Ectodermal cell (in vitro differentiated cells): ENCODE results near the gene GRPEL2.

Source experiments
- H3K27ac ChIP-seq: 2 replicates; pipeline ENCODE4 v1.7.0; 2013; ENCODE audit warnings: mild to moderate bottlenecking, low read depth, low read length; ENCODE audit not compliant: insufficient read depth, poor library complexity, severe bottlenecking
- H3K27me3 ChIP-seq: 2 replicates; pipeline ENCODE4 v1.7.0; 2013; ENCODE audit warnings: mild to moderate bottlenecking, low read length; ENCODE audit not compliant: insufficient read depth, control insufficient read depth, poor library complexity, severe bottlenecking
- H3K36me3 ChIP-seq: one replicate; pipeline ENCODE4 v1.7.0; 2013; ENCODE audit warnings: low read length; ENCODE audit not compliant: control insufficient read depth, insufficient read depth
- H3K4me1 ChIP-seq: one replicate; pipeline ENCODE4 v1.7.0; 2013; ENCODE audit warnings: low read length; ENCODE audit not compliant: control insufficient read depth, insufficient read depth
- H3K4me3 ChIP-seq: 2 replicates; pipeline ENCODE4 v1.7.0; 2013; ENCODE audit warnings: low read depth, low read length, control low read depth; ENCODE audit not compliant: insufficient read depth
- H3K9me3 ChIP-seq: 2 replicates; pipeline ENCODE4 v1.7.0; 2013; ENCODE audit warnings: mild to moderate bottlenecking, low read length, moderate library complexity; ENCODE audit not compliant: control insufficient read depth
- whole genome bisulfite sequencing, 2 experiments: methylation state at CpG; one replicate each; pipeline ENCODE4 v1.1.7; 2013; ENCODE audit warnings: missing lambda C conversion rate in 2 of 2; 5-methylcytosine and 5-hydroxymethylcytosine counted together

The GRPEL2 gene

GRCh38 chr5:149333711-149334443, 11.4 kb upstream of the GRPEL2 start:
- no peaks in the 10 kb centered on the region for H3K9me3 ChIP-seq
- 86 to 91% methylated on average over 2 of the region's 2 CpGs for WGBS, 2 experiments
- no peaks in the 10 kb centered on the region for H3K36me3 ChIP-seq
- no peaks in the 10 kb centered on the region for H3K27me3 ChIP-seq
- H3K4me3 ChIP-seq: no peak overlapping the region
- H3K4me1 ChIP-seq: no peaks in the 10 kb centered on the region
- H3K27ac ChIP-seq: no peak overlapping the region

- WGBS, 2 experiments: 90% methylated on average over 4 of the region's 4 CpGs
- Histone ChIP-seq H3K9me3 (no peaks in the 10 kb centered on the region), H3K4me1 (no peaks in the 10 kb centered on the region), H3K4me3 (no peak overlapping the region), H3K36me3 (no peaks in the 10 kb centered on the region), H3K27ac (no peak overlapping the region), H3K27me3 (peaks cover 3% of the 10 kb centered on the region)
These were observed 7.6 kb upstream of the GRPEL2 start for GRCh38 chr5:149337736-149338135.

DNA sequence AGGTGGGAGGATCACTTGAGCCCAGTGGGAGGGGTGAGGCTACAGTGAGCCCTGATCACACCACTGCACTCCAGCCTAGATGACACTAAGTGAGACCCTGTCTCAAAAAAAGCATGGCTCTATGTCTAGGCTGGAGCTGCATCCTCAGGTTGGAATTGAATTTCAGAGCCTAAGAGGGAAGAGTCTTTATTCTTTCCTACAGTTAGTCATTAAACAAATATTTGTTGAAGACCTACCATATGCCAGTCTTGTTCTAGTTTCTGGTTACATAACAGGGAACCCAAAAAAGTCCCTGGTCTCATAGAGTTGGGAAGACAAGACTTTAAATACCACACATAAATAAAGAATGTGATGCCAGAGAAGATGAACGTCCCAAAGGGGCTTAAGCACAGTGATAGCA, 6.9 kb upstream of the GRPEL2 start:
- Histone ChIP-seq H3K27me3 (peaks cover 3% of the 10 kb centered on the region), H3K4me3 (no peak overlapping the region), H3K36me3 (no peaks in the 10 kb centered on the region), H3K27ac (no peak overlapping the region), H3K9me3 (no peaks in the 10 kb centered on the region), H3K4me1 (no peaks in the 10 kb centered on the region)
- WGBS, 2 experiments: 88 to 89% methylated on average over 1 of the region's 1 CpG

- Histone ChIP-seq H3K9me3 (no peaks in the 10 kb centered on the region), H3K36me3 (no peaks in the 10 kb centered on the region), H3K4me1 (peaks cover 3% of the 10 kb centered on the region), H3K27me3 (peaks cover 3% of the 10 kb centered on the region), H3K4me3 (no peak overlapping the region), H3K27ac (no peak overlapping the region)
- WGBS, 2 experiments: 75% methylated on average over 1 of the region's 1 CpG
These were observed 4.4 kb upstream of the GRPEL2 start for GRCh38 chr5:149340920-149341319.

GRCh38 chr5:149341876-149342275, 3.4 kb upstream of the GRPEL2 start:
- peaks cover 3% of the 10 kb centered on the region for H3K27me3 ChIP-seq
- H3K9me3 ChIP-seq: no peaks in the 10 kb centered on the region
- peaks cover 10% of the 10 kb centered on the region for H3K4me1 ChIP-seq
- no peaks in the 10 kb centered on the region for H3K36me3 ChIP-seq
- no peak overlapping the region for H3K27ac ChIP-seq
- no peak overlapping the region for H3K4me3 ChIP-seq

GRCh38 chr5:149344151-149344550, 1.1 kb upstream of the GRPEL2 start:
- WGBS, 2 experiments: 89 to 92% methylated on average over 2 of the region's 2 CpGs
- H3K36me3 ChIP-seq: peaks cover under 1% of the 10 kb centered on the region

DNA sequence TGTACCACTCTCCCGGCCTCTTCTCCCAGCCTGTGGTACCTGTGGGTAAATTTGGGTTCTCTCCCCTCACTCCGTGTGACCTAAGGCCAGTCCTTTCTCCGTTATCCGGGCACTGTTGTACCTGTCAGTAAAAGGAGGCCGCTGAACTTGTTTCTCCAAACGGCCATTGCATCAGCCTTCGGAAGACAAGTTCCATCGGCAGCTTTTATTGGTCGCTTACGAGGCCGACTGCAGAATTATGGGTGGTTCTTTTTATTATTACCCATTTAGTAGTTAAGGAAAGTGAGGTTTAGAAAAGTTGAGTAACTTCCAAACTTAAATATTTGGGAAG, 558 bp downstream of the GRPEL2 start:
- peaks cover 10% of the 10 kb centered on the region for H3K4me1 ChIP-seq
- H3K4me3 ChIP-seq: peak overlapping the region; percentile 80
- peaks cover 7% of the 10 kb centered on the region for H3K36me3 ChIP-seq
- no peak overlapping the region for H3K27ac ChIP-seq
- no peaks in the 10 kb centered on the region for H3K9me3 ChIP-seq
- peaks cover 3% of the 10 kb centered on the region for H3K27me3 ChIP-seq
- 3 to 6% methylated on average over 10 to 11 of the region's 11 CpGs for WGBS, 2 experiments

More at GRCh38 chr5:149344151-149344550, 1.1 kb upstream of the GRPEL2 start:
- Histone ChIP-seq H3K27me3 (peaks cover 3% of the 10 kb centered on the region), H3K4me3 (no peak overlapping the region), H3K4me1 (peaks cover 10% of the 10 kb centered on the region), H3K9me3 (no peaks in the 10 kb centered on the region), H3K27ac (no peak overlapping the region)

DNA sequence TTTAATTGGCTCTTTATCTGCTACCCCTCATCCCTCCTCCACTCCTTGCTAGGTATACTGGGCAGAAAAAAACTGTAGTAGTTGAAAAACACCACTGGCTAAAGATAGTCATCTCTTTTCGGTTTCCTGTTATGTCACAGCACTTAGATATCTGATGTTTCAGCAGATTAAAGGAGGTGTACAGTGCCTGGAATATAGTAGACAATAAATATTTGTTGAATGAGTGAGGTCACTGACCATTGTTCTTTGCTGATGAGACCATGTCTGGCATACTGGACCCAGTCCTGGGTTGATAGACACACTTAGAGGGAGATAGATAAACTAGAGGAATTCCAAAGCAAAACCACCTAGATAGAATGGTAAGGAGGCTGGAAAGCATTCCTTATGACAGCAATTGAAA, 3.2 kb downstream of the GRPEL2 start:
- 93 to 100% methylated on average over 1 of the region's 1 CpG for WGBS, 2 experiments

DNA sequence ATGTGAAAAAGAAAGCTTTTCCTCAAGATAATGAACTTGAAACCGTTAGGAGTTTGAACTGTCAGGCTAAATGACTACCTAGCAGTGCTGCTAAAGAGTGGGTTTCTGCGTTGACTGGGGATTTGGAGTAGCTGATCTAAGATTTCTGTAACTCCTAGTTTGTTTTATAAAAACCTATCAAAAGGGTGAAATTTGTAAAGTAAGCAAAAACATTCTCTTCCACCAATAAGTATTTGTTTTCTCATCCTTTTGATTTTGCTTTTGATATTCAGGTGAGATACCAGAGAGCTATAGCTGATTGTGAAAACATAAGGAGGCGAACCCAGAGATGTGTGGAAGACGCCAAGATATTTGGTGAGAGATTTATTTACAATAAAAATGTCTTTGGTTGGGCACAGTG, 4.1 kb downstream of the GRPEL2 start:
- H3K27ac ChIP-seq: no peak overlapping the region
- 95 to 96% methylated on average over 4 of the region's 4 CpGs for WGBS, 2 experiments
- peaks cover 10% of the 10 kb centered on the region for H3K36me3 ChIP-seq
- no peak overlapping the region for H3K4me3 ChIP-seq
- H3K27me3 ChIP-seq: no peaks in the 10 kb centered on the region
- no peaks in the 10 kb centered on the region for H3K9me3 ChIP-seq
- H3K4me1 ChIP-seq: peaks cover 7% of the 10 kb centered on the region

More for the DNA sequence above, 3.2 kb downstream of the GRPEL2 start:
- Histone ChIP-seq H3K36me3 (peaks cover 8% of the 10 kb centered on the region), H3K9me3 (no peaks in the 10 kb centered on the region), H3K27me3 (no peaks in the 10 kb centered on the region), H3K4me1 (peaks cover 10% of the 10 kb centered on the region), H3K4me3 (no peak overlapping the region), H3K27ac (no peak overlapping the region)

DNA sequence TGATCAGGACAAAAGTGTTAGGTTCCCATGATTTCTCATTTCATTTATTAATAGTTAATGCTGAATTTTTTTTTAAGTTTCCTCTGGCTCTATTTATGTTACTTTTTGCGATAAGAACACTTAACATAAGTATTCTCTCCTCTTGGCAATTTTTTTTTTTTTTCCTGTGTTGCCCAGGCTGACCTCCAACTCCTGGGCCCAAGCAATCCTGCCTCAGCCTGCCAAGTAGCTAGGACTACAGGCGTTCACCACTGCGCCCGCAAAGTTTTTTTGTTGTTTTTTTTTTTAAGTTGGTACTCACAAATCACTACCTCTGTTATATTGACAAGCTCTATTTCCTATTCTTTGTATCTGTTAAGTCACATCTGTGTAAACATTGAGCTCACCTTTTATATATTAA, 6.9 kb downstream of the GRPEL2 start:
- WGBS, 2 experiments: 95 to 98% methylated on average over 4 of the region's 4 CpGs
- H3K4me3 ChIP-seq: no peak overlapping the region
- no peak overlapping the region for H3K27ac ChIP-seq
- no peaks in the 10 kb centered on the region for H3K27me3 ChIP-seq
- H3K9me3 ChIP-seq: no peaks in the 10 kb centered on the region
- no peaks in the 10 kb centered on the region for H3K4me1 ChIP-seq
- peaks cover 10% of the 10 kb centered on the region for H3K36me3 ChIP-seq

DNA sequence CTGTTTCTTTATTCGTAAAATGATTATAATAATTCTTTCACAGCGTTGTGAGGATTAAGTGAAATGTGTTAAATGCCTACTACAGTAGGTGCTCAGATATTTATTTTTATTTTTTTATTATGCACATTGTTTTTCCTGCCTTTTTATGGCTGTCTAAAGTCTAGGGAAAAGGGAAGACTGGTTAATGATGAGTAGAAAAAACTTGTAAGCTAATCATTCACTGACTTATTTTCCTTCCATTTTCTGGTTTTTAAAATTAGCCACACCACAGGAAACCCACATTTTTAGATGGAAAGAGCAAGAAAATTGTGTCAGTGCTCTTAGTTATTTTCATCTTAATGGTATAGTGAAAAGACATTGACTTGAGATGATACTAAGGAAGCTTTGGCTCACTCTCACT, 8.6 kb downstream of the GRPEL2 start:
- Histone ChIP-seq H3K36me3 (peaks cover 10% of the 10 kb centered on the region), H3K27ac (no peak overlapping the region), H3K9me3 (no peaks in the 10 kb centered on the region), H3K4me1 (no peaks in the 10 kb centered on the region), H3K27me3 (no peaks in the 10 kb centered on the region), H3K4me3 (no peak overlapping the region)
- 90 to 95% methylated on average over 2 of the region's 2 CpGs for WGBS, 2 experiments
